ENCODE data around the gene ASTN2.

Gene ASTN2

GRCh38 chr9:116425244-116425643, 989.6 kb downstream of the ASTN2 start:
- no peak for DNase-seq (ENCODE audit: low read depth in 2 of 2)

DNA sequence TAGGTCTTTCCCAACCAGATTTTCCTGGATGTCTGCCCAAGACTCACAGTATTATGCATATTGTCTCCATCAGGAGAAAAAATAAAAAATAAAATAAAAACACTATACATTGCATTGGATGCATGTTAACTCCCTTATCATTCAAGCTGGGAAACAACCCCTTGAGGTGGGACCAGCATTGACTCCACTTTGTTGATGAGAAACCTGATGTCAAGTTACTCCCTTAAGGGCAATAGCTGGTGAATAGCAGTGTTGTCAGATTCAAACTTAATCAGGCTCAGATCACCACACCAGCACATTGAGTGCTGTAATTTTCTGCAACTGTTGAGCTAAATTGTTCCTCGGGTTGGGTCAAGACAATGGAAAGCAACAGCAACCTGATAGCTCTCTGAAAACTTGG, 991.7 kb downstream of the ASTN2 start:
- DNase-seq (ENCODE audit: low read depth in 2 of 2) = no peak

- no peak for DNase-seq (ENCODE audit: low read depth in 2 of 2)
Measured at GRCh38 chr9:116422119-116422979, 992.5 kb downstream of the ASTN2 start.

GRCh38 chr9:116420993-116421538, 993.8 kb downstream of the ASTN2 start:
- no peak for DNase-seq (ENCODE audit: low read depth in 2 of 2)

GRCh38 chr9:116419181-116419580, 995.7 kb downstream of the ASTN2 start:
- no peak for DNase-seq (ENCODE audit: low read depth in 2 of 2)

- DNase-seq (ENCODE audit: low read depth in 2 of 2) = no peak
Measured at GRCh38 chr9:116417464-116417863, 997.4 kb downstream of the ASTN2 start.

DNA sequence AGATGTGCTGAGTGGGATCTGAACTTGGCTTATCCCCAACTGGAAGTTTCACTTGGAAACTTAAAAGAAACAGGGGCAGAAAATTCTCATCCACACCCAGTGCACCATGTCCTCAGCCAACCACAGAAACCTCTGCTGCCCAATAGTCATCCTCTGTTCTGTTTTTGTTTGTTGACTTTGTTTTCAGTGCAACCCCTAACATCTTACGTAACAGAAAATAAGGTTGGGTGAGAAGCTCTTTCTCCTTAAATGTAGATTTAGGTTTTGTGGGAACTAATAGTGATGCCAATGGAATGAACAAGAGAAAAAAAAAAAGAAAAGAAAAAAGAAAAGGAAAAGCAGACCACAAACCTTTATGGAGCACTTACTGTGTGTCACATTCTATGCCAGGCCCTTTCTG, 998.4 kb downstream of the ASTN2 start:
- no peak for DNase-seq (ENCODE audit: low read depth in 2 of 2)

DNA sequence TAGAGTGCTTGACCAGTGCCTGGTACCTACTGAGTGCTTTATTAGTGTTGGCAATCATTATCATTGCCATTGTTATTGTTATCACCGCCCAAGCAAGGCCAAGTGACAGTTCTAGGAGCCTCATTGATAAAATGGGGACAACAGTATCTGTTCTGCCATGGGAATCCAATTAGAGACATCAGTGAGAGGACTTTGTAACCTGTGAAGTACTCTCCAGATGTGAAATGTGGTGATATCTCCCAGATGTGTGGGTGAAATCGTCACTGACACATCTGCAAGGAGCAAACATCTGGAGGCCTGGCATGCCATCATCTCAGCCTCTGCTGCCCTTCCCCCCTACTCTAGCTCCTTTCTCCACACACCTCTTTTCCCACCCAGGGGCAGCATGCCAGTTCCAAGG, 1000.5 kb downstream of the ASTN2 start:
- no peak for DNase-seq (ENCODE audit: low read depth in 2 of 2)

GRCh38 chr9:116411506-116411905, 1003.4 kb downstream of the ASTN2 start:
- no peak for DNase-seq (ENCODE audit: low read depth in 2 of 2)

GRCh38 chr9:116409638-116410037, 1005.2 kb downstream of the ASTN2 start:
- DNase-seq (ENCODE audit: low read depth in 2 of 2) = no peak

DNA sequence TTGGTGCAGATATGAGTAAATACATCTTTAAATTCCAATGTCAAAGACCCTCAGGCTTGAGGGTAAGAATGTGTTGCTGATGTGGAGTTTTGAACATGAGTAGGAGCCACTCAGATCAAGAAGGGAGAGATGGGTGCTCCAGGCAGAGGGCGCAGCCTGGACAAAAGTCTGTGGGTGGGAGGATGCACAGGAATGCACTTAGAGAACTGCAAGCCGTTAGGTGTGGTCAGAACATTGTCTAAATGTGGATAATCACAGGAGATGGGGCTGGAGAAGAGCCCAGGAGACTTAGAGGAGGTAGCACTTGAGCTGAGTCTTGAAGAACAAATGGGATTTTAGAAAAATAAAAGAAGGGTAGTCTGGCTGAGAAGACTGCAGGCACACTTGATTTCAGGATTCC, 1005.7 kb downstream of the ASTN2 start:
- DNase-seq (ENCODE audit: low read depth in 2 of 2) = no peak

DNA sequence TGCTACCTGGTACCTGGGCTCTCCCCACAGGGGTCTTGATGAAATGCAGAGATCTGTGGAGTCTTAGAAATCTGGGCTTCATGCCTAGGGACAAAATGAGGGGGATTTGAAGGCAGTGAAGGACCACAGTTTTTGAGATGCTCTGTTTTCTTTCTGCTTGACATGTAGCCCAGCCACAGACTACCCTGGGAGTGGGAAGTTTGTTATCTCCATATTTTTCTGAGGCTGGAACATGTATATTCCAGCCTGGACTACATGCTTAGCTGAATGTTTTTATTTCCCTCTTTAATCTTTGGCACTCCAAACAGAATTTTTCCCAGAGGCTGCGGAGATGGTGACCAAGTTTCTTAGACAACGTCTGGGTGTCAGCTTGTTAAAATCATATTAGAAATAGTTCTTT, 1008.4 kb downstream of the ASTN2 start:
- DNase-seq (ENCODE audit: low read depth in 2 of 2) = no peak

DNA sequence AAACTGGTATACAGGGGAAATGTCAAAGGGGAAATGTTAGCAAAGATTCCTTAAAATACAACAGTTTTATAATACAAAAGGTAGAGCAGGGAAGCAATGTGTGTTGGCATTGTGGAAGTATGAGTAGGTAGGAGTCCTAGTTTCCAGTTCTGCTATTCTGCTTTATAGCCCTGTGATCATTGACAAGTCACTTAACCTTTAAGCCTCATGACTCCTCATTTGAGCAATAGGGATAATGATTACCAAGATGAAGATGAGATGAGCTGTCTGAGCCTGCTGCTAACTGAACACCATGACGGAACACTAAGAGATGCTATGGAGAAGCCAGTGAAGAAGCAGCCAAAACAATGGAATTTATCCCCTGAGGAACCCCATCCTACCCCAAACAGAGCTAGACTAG, 1009.5 kb downstream of the ASTN2 start:
- DNase-seq (ENCODE audit: low read depth in 2 of 2) = no peak

DNA sequence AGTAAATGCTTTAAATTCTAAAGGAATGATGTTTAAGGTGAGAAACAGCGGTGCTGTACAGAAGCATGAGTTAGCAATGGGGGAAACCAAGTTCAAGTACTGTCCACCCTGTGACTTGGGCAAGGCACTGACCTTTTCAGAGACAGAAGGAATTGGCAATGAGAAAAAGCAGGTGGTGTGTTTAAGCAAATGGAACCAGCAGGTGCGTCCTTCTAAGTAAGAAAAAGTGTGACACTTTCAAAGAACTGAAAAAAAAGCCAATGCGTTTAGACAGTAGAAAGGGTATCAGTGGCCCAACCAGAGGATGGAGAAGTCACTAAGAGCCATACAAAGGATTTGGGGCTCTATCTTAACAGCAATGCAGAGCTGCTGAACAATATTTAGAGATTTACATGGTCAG, 1010.6 kb downstream of the ASTN2 start:
- no peak for DNase-seq (ENCODE audit: low read depth in 2 of 2)

GRCh38 chr9:116403171-116403570, 1011.7 kb downstream of the ASTN2 start:
- no peak for DNase-seq (ENCODE audit: low read depth in 2 of 2)

- DNase-seq (ENCODE audit: low read depth in 2 of 2) = no peak
Measured at GRCh38 chr9:116395699-116396037, 1019.2 kb downstream of the ASTN2 start.

- no peak for DNase-seq (ENCODE audit: low read depth in 2 of 2)
Measured at GRCh38 chr9:116394894-116395698, 1019.8 kb downstream of the ASTN2 start.

- DNase-seq (ENCODE audit: low read depth in 2 of 2) = no peak
Measured at GRCh38 chr9:116394070-116394469, 1020.8 kb downstream of the ASTN2 start.

GRCh38 chr9:116393198-116393597, 1021.7 kb downstream of the ASTN2 start:
- DNase-seq (ENCODE audit: low read depth in 2 of 2) = no peak

GRCh38 chr9:116391306-116391900, 1023.5 kb downstream of the ASTN2 start:
- DNase-seq (ENCODE audit: low read depth in 2 of 2) = no peak

- DNase-seq (ENCODE audit: low read depth in 2 of 2) = no peak
Measured at GRCh38 chr9:116390303-116391228, 1024.3 kb downstream of the ASTN2 start.

Measured in stimulated activated CD4-positive, alpha-beta T cell treated with anti-CD3 and anti-CD28 coated beads, Interleukin-1b, Interleukin-23, amount 100 ng/mL, for 4 hours (primary cell).